ENCODE data around the gene OR7A17. TPM values are rescaled to one million over a fixed set of nuclear protein-coding genes. Genes with fewer than 3 reads are reported as not detected.

The OR7A17 gene
- total RNA-seq, 1 donor from 2014 or later, result not detected

- H3K4me2 ChIP-seq, result no peak overlapping the region
- H3K9me3 ChIP-seq (ENCODE audit: low read depth), result no peaks in the 10 kb centered on the region
- H3K4me1 ChIP-seq, result no peaks in the 10 kb centered on the region
- H3K27me3 ChIP-seq, result no peaks in the 10 kb centered on the region
- no peaks in the 10 kb centered on the region for H3K9me3 Mint-ChIP-seq
- TF ChIP-seq CTCF (IDR thresholded peaks at IDR 0.05) (no peak), EZH2 (IDR thresholded peaks at IDR 0.05) (no peak), EZH2phosphoT487 (IDR thresholded peaks at IDR 0.05) (no peak)
- no peaks in the 10 kb centered on the region for H3F3A ChIP-seq (ENCODE audit: low read depth)
- H4K20me1 ChIP-seq (ENCODE audit: low read depth), result no peaks in the 10 kb centered on the region
- no peak overlapping the region for H3K4me3 ChIP-seq
- H3K36me3 Mint-ChIP-seq, result no peaks in the 10 kb centered on the region
- H3K27ac Mint-ChIP-seq, result no peak overlapping the region
- no peaks in the 10 kb centered on the region for H3K79me2 ChIP-seq (ENCODE audit: low read depth)
- no peaks in the 10 kb centered on the region for H3K36me3 ChIP-seq
- H3K27me3 Mint-ChIP-seq (ENCODE audit: insufficient read depth, low read depth), result peaks cover 3% of the 10 kb centered on the region
- H3K4me1 Mint-ChIP-seq, result peaks cover 3% of the 10 kb centered on the region
- no peak overlapping the region for H3K9ac ChIP-seq
- no peak overlapping the region for H3K4me3 Mint-ChIP-seq
- H3K27ac ChIP-seq, result no peak overlapping the region
- DNase-seq (ENCODE audit: low spot score), result no peak
- no peak overlapping the region for H2AFZ ChIP-seq (replicated peaks)
Measured at GRCh38 chr19:14890643-14891379, 4.9 kb upstream of the OR7A17 start.

- Histone ChIP-seq H3K79me2 (ENCODE audit: low read depth) (no peaks in the 10 kb centered on the region), H3K36me3 (no peaks in the 10 kb centered on the region), H3K9me3 (ENCODE audit: low read depth) (no peaks in the 10 kb centered on the region), H2AFZ (replicated peaks) (no peak overlapping the region), H3K4me3 (no peak overlapping the region), H3K27ac (no peak overlapping the region), H3F3A (ENCODE audit: low read depth) (no peaks in the 10 kb centered on the region), H3K4me1 (no peaks in the 10 kb centered on the region), H4K20me1 (ENCODE audit: low read depth) (no peaks in the 10 kb centered on the region), H3K4me2 (no peak overlapping the region), H3K27me3 (no peaks in the 10 kb centered on the region), H3K9ac (no peak overlapping the region)
- H3K27me3 Mint-ChIP-seq (ENCODE audit: insufficient read depth, low read depth), result peaks cover 3% of the 10 kb centered on the region
- DNase-seq (ENCODE audit: low spot score), result no peak
- H3K9me3 Mint-ChIP-seq, result no peaks in the 10 kb centered on the region
- H3K36me3 Mint-ChIP-seq, result no peaks in the 10 kb centered on the region
- no peak for TF ChIP-seq EZH2 (IDR thresholded peaks at IDR 0.05)
- no peak for TF ChIP-seq EZH2phosphoT487 (IDR thresholded peaks at IDR 0.05)
- no peak for TF ChIP-seq CTCF (IDR thresholded peaks at IDR 0.05)
- H3K4me3 Mint-ChIP-seq, result no peak overlapping the region
- no peak overlapping the region for H3K27ac Mint-ChIP-seq
- H3K4me1 Mint-ChIP-seq, result peaks cover 3% of the 10 kb centered on the region
Measured at GRCh38 chr19:14889994-14890642, 4.2 kb upstream of the OR7A17 start.

GRCh38 chr19:14871619-14872230 lies 14.2 kb downstream of the OR7A17 start:
- no peak overlapping the region for H3K4me2 ChIP-seq
- no peaks in the 10 kb centered on the region for H3K4me1 Mint-ChIP-seq
- peaks cover 6% of the 10 kb centered on the region for H3K27me3 Mint-ChIP-seq (ENCODE audit: insufficient read depth, low read depth)
- no peak overlapping the region for H3K9ac ChIP-seq
- H3K36me3 ChIP-seq, result no peaks in the 10 kb centered on the region
- H3K27me3 ChIP-seq, result no peaks in the 10 kb centered on the region
- no peak overlapping the region for H3K4me3 Mint-ChIP-seq
- H3K9me3 Mint-ChIP-seq, result peaks cover 3% of the 10 kb centered on the region
- H4K20me1 ChIP-seq (ENCODE audit: low read depth), result no peaks in the 10 kb centered on the region
- H3K27ac ChIP-seq, result no peak overlapping the region
- H3F3A ChIP-seq (ENCODE audit: low read depth), result no peaks in the 10 kb centered on the region
- H3K79me2 ChIP-seq (ENCODE audit: low read depth), result no peaks in the 10 kb centered on the region
- DNase-seq (ENCODE audit: low spot score), result no peak
- no peak overlapping the region for H2AFZ ChIP-seq (replicated peaks)
- H3K9me3 ChIP-seq (ENCODE audit: low read depth), result peaks cover 8% of the 10 kb centered on the region
- no peak overlapping the region for H3K4me3 ChIP-seq
- no peaks in the 10 kb centered on the region for H3K36me3 Mint-ChIP-seq
- TF ChIP-seq EZH2phosphoT487 (IDR thresholded peaks at IDR 0.05) (no peak), CTCF (IDR thresholded peaks at IDR 0.05) (peak; percentile 32), EZH2 (IDR thresholded peaks at IDR 0.05) (no peak)
- H3K27ac Mint-ChIP-seq, result no peak overlapping the region
- H3K4me1 ChIP-seq, result no peaks in the 10 kb centered on the region

All from neural progenitor cell (in vitro differentiated cells).